GM23338 (cell line): ENCODE data around the gene CYS1. TPM values are rescaled to one million over a fixed set of nuclear protein-coding genes. Genes with fewer than 3 reads are reported as not detected.

Experiments used
- ATAC-seq: fragments of 200-7000 bp; cut with Tn5 transposase; 3 replicates; pipeline ENCODE4 v1.9.1; 2020
- DNase-seq: peaks from one replicate; pipeline ENCODE4 v3.0.0-alpha.2; 2015; ENCODE audit warnings: low spot score
- H2AFZ ChIP-seq: fragments of 200-600 bp; sonication (generic); 2 replicates; pipeline ENCODE4 v1.8.0; 2016; ENCODE audit warnings: antibody characterized with exemption, mild to moderate bottlenecking, moderate library complexity
- H3F3A ChIP-seq: fragments of 200-600 bp; sonication (generic); replicated peaks from 2 replicates; pipeline ENCODE4 v1.8.0; 2017; ENCODE audit warnings: antibody characterized with exemption, mixed run types, low read depth
- H3K27ac ChIP-seq: fragments of 200-600 bp; sonication (generic); 2 replicates; pipeline ENCODE4 v1.6.1; 2016; ENCODE audit warnings: low read depth
- H3K27me3 ChIP-seq: fragments of 200-600 bp; sonication (generic); 2 replicates; pipeline ENCODE4 v1.8.0; 2016; ENCODE audit warnings: mild to moderate bottlenecking, mixed run types, moderate library complexity; ENCODE audit not compliant: insufficient read depth
- H3K36me3 ChIP-seq: fragments of 200-600 bp; sonication (generic); 2 replicates; pipeline ENCODE4 v1.8.0; 2016; ENCODE audit warnings: mild to moderate bottlenecking; ENCODE audit not compliant: insufficient read depth
- H3K4me1 ChIP-seq: fragments of 200-600 bp; sonication (generic); 2 replicates; pipeline ENCODE4 v1.8.0; 2016; ENCODE audit warnings: mild to moderate bottlenecking, moderate library complexity; ENCODE audit not compliant: insufficient read depth
- H3K4me2 ChIP-seq: fragments of 200-600 bp; sonication (generic); 2 replicates; pipeline ENCODE4 v1.7.1; 2017; ENCODE audit warnings: mixed run types
- H3K4me3 ChIP-seq: fragments of 200-600 bp; sonication (generic); 2 replicates; pipeline ENCODE4 v1.6.1; 2016; ENCODE audit warnings: mixed run types
- H3K79me2 ChIP-seq: fragments of 200-600 bp; sonication (generic); replicated peaks from 2 replicates; pipeline ENCODE4 v1.8.0; 2017; ENCODE audit warnings: mild to moderate bottlenecking; ENCODE audit not compliant: insufficient read depth
- H3K9me2 ChIP-seq: fragments of 200-600 bp; sonication (generic); 2 replicates; pipeline ENCODE4 v1.8.0; 2017; ENCODE audit not compliant: insufficient read depth
- H4K20me1 ChIP-seq: fragments of 200-600 bp; sonication (generic); replicated peaks from 2 replicates; pipeline ENCODE4 v1.8.0; 2017; ENCODE audit warnings: mild to moderate bottlenecking; ENCODE audit not compliant: insufficient read depth
- H3K27ac Mint-ChIP-seq: 2 replicates; pipeline ENCODE4 v1.8.0; 2020; ENCODE audit warnings: inconsistent platforms, mild to moderate bottlenecking, moderate library complexity, mixed read lengths
- H3K27me3 Mint-ChIP-seq: 3 replicates; pipeline ENCODE4 v1.8.0; 2022; ENCODE audit warnings: low read depth, mild to moderate bottlenecking, moderate library complexity, mixed read lengths, inconsistent platforms; ENCODE audit not compliant: insufficient read depth, poor library complexity
- H3K36me3 Mint-ChIP-seq: 3 replicates; pipeline ENCODE4 v1.8.0; 2021; ENCODE audit warnings: low read depth, mild to moderate bottlenecking, inconsistent platforms, moderate library complexity, mixed read lengths
- H3K4me1 Mint-ChIP-seq: 3 replicates; pipeline ENCODE4 v1.8.0; 2020; ENCODE audit warnings: mild to moderate bottlenecking, inconsistent platforms, mixed read lengths
- H3K4me3 Mint-ChIP-seq: 3 replicates; pipeline ENCODE4 v1.8.0; 2021; ENCODE audit warnings: moderate library complexity, mild to moderate bottlenecking, inconsistent platforms, mixed read lengths
- H3K9me3 Mint-ChIP-seq: 3 replicates; pipeline ENCODE4 v1.8.0; 2020; ENCODE audit warnings: moderate library complexity, mild to moderate bottlenecking, inconsistent platforms, mixed read lengths
- CTCF ChIP-seq, 2 experiments: fragments of 200-600 bp in 1 of 2; sonication (generic) in 1 of 2; conservative IDR thresholded peaks; 2 replicates each; pipeline versions ENCODE4 v1.5.1 to v1.6.1; 2016 to 2017; ENCODE audit warnings: antibody characterized with exemption in 2 of 2, low read depth in 2 of 2, mild to moderate bottlenecking in 2 of 2, moderate library complexity in 1 of 2
- ETS1 ChIP-seq: IDR thresholded peaks from 2 replicates; pipeline ENCODE4 v1.6.1; 2016; ENCODE audit warnings: antibody characterized with exemption
- EZH2 ChIP-seq: fragments of 200-600 bp; sonication (generic); IDR thresholded peaks from one replicate; pipeline ENCODE4 v1.8.0; 2017; ENCODE audit warnings: antibody characterized with exemption, mild to moderate bottlenecking, low read depth; ENCODE audit not compliant: unreplicated experiment
- JUNB ChIP-seq: IDR thresholded peaks from one replicate; pipeline ENCODE4 v1.6.1; 2016; ENCODE audit warnings: antibody characterized with exemption; ENCODE audit not compliant: unreplicated experiment
- NANOG ChIP-seq: IDR thresholded peaks from 2 replicates; pipeline ENCODE4 v1.6.1; 2016; ENCODE audit warnings: antibody characterized with exemption, borderline replicate concordance
- POLR2AphosphoS5 ChIP-seq: IDR thresholded peaks from 2 replicates; pipeline ENCODE4 v1.6.1; 2016; ENCODE audit warnings: antibody characterized with exemption, low read depth
- REST ChIP-seq: IDR thresholded peaks from one replicate; pipeline ENCODE4 v1.6.1; 2018; ENCODE audit warnings: antibody characterized with exemption; ENCODE audit not compliant: unreplicated experiment
- ZNF114 ChIP-seq: fragments of 250-450 bp; sonication (Bioruptor Pico); IDR thresholded peaks from 2 replicates; pipeline ENCODE4 v1.5.0; 2020; ENCODE audit warnings: mild to moderate bottlenecking, moderate library complexity
- ZNF462 ChIP-seq: fragments of 250-450 bp; sonication (Bioruptor Pico); IDR thresholded peaks from 2 replicates; pipeline ENCODE4 v1.5.0; 2020; ENCODE audit warnings: mild to moderate bottlenecking, moderate library complexity
- polyA plus RNA-seq: library from polyadenylated mRNA; unstranded; fragments of >200 nt; fragmentation: Nextera tagmentation; extraction: Ambion mirVana; gene quantifications from 2 replicates; pipeline ENCODE4 v1.2.1, GENCODE V29; 2016
- total RNA-seq: library from RNA; depleted of rRNA; stranded (reverse); fragments of >200 nt; shearing (Covaris generic); gene quantifications from 2 replicates; pipeline ENCODE4 v1.2.3, GENCODE V29; 2014

Gene CYS1
- total and polyA plus RNA-seq, 2 experiments from 2014 or later, result 0.31 to 0.32 TPM

GRCh38 chr2:10075101-10075500 is 5.1 kb downstream of the CYS1 start:
- peaks cover 28% of the 10 kb centered on the region for H3K27me3 ChIP-seq
- no peak overlapping the region; the same call in 2 of the 3 replicates for H3K4me3 Mint-ChIP-seq
- ATAC-seq, result no peak
- no peaks in the 10 kb centered on the region for H4K20me1 ChIP-seq
- H3F3A ChIP-seq, result 0 out of 2 replicates have a peak, but pooled peaks cover 6% of the 10 kb centered on the region
- H3K4me2 ChIP-seq, result no peak overlapping the region
- no peaks in the 10 kb centered on the region for H3K36me3 ChIP-seq
- H3K36me3 Mint-ChIP-seq, result no peaks in the 10 kb centered on the region; the same call in 2 of the 3 replicates
- DNase-seq, result no peak
- no peak overlapping the region for H3K27ac ChIP-seq
- H3K9me3 Mint-ChIP-seq, result no peaks in the 10 kb centered on the region
- peaks cover 30% of the 10 kb centered on the region for H3K4me1 Mint-ChIP-seq
- peaks cover 8% of the 10 kb centered on the region; the same call in 1 of the 2 replicates for H3K4me1 ChIP-seq
- H3K27me3 Mint-ChIP-seq, result peaks cover 19% of the 10 kb centered on the region
- no peaks in the 10 kb centered on the region for H3K79me2 ChIP-seq
- H3K27ac Mint-ChIP-seq, result no peak overlapping the region
- no peaks in the 10 kb centered on the region for H3K9me2 ChIP-seq
- no peak for TF ChIP-seq POLR2AphosphoS5
- no peak for TF ChIP-seq ZNF462
- no peak for TF ChIP-seq EZH2
- no peak for TF ChIP-seq JUNB
- no peak for TF ChIP-seq ETS1
- no peak for TF ChIP-seq NANOG
- no peak for TF ChIP-seq ZNF114
- TF ChIP-seq CTCF (conservative IDR thresholded peaks at IDR 0.05; ENCODE audit: low read depth in 2 of 2), result no peak
- no peak for TF ChIP-seq REST
- H2AFZ ChIP-seq, result no peak overlapping the region
- no peak overlapping the region for H3K4me3 ChIP-seq
